ENCODE data around the gene MSRB2.

Gene MSRB2

DNA sequence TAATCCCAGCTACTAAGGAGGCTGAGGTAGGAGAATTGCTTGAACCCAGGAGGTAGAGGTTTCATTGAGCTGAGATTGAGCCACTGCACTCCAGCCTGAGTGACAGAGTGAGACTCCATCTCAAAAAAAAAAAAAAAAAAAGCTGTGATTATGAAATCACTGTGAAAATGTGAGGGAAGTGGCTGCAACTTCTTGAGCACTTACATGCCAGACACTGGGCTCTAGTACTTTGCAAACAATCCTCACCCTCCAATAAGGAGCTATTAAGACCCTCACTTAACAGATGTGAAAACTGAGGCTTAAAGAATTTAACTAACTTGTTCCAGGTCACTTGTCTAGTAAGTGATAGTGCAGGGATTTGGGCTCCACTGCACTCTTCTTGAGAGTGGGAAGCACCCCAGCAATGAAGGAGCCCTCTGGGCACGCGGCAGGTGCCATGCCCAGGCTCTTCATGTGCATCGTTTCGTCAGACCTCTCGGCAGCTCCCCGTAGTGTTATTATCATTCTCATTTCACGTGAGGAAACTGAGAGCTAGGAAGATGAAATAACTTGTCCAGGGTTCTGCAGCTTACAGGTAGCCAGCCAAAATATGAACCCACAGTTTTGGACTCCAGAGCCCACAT lies 19.0 kb downstream of the MSRB2 start:
- DNase-seq = no peak

- no peak for DNase-seq
Observed at GRCh38 chr10:23116486-23117205, 21.3 kb downstream of the MSRB2 start.

DNA sequence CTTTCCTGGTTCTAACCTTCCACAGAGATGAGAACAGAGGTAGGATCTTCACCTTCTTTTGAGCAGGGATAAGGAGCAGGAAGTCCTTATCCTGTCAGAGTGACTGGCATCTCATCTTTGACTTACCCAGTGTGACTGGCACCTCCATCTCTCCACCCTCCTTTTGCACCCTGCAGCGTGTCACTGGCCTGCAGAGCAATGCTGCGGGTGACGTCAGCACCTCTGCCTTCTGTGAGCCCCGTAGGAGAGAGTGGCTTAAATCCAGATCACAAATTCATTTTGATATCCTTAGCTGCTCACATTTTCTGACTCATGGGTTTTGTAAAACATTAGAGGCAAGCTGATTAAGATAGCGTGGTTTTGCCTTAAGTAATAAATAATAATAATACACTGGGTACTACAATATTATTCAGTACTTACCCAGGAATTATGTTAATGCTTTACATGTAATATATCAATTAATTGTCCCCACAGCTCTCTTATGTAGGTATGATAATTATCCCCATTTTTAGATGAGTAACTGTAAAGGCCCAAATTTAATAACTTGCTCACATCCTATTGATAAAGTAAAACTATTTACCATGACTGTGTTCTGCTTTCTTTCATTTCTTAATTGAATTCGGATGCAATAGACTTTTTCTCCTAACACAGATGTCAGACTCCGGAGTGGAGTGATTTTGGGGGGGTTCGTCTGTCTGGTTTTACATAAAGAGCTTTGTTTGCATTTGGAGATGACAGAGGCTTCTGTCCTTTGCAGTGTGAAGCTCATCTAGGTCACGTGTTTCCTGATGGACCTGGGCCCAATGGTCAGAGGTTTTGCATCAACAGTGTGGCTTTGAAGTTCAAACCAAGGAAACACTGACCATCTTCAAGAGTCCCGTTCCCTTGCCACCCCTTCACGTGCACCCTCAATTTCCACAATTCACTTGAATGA lies 24.9 kb downstream of the MSRB2 start:
- DNase-seq = no peak

DNA sequence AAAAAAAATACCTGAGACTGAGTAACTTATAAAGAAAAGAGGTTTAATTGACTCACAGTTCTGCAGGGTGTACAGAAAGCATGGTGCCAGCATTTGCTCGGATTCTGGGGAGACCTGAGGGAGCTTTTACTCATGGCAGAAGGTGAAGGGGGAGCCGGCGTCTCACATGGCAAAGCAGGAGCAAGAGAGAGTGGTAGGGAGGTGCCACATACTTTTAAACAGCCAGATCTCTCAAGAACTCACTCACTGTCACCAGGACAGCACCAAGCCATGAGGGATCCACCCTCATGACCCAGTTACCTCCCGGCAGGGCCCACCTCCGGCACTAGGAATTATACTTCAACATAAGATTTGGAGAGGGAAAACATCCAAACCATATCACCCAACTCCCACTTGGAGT lies 25.8 kb downstream of the MSRB2 start:
- no peak for DNase-seq

- no peak for DNase-seq
Observed at GRCh38 chr10:23136462-23136861, 41.1 kb downstream of the MSRB2 start.

GRCh38 chr10:23139677-23140076 lies 44.3 kb downstream of the MSRB2 start:
- DNase-seq = no peak

GRCh38 chr10:23141995-23142394 lies 46.6 kb downstream of the MSRB2 start:
- DNase-seq = no peak

DNA sequence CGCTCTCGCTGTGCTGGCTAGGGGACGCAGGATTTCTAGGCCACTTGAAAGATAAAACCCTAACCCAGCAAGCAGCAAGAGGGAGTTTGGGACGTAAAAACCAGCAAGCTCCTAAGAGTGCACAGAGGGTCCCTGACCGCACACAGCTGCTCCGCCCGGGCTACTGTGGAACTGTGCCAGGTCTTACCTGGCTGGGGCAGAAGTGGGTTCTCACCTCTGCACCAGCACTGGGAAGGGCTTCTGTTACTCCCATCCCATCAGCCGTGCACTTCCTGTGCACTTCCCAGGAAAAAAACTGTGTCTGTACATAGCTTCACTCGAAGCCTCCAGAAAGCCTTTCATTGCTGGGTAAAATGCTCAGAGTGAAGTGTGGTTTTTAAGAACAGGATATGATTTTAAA lies 50.9 kb downstream of the MSRB2 start:
- peak; percentile 38 for DNase-seq

GRCh38 chr10:23147035-23147434 lies 51.7 kb downstream of the MSRB2 start:
- no peak for DNase-seq

GRCh38 chr10:23148214-23148613 lies 52.8 kb downstream of the MSRB2 start:
- no peak for DNase-seq

- DNase-seq = no peak
Observed at GRCh38 chr10:23150091-23150490, 54.7 kb downstream of the MSRB2 start.

DNA sequence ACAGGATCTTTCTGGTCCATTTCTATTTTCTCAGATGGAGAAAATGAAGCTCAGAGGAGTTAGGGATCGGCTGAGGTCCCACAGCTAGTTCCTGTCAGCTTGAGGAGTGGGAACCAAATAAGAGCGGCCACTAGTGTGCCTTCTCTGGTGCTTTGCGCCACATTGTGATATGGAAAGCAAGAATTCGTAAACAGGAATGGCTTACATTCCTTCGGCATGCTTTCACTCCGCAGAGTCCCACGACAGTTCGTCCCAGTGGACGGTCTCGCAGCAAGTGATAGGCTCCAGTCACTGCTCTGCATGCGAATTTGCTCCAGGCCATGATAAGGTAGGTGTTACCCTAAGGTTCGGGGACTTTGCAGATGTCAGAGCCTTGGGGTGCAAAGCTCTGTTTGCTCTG lies 55.2 kb downstream of the MSRB2 start:
- no peak for DNase-seq

DNA sequence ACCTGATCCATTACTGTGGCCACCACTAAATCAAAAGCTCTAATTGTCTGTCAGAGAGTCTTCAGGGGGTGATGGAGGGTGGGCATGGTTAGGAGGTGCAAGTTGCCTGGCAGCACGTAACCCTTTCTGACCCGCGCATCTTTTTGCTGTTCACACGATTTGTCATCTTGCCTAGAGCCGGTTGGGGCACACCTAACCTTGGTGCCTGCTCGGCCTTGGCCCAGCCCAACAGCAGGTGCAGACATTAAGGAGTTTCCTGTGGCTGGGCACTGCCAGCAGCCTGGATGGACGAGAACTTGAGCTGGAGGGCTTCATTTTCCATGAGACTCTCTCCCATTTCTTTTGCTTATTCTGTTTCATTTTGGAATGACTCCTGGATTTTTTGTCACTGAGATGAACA lies 55.7 kb downstream of the MSRB2 start:
- DNase-seq = no peak

GRCh38 chr10:23155169-23155568 lies 59.8 kb downstream of the MSRB2 start:
- no peak for DNase-seq

DNA sequence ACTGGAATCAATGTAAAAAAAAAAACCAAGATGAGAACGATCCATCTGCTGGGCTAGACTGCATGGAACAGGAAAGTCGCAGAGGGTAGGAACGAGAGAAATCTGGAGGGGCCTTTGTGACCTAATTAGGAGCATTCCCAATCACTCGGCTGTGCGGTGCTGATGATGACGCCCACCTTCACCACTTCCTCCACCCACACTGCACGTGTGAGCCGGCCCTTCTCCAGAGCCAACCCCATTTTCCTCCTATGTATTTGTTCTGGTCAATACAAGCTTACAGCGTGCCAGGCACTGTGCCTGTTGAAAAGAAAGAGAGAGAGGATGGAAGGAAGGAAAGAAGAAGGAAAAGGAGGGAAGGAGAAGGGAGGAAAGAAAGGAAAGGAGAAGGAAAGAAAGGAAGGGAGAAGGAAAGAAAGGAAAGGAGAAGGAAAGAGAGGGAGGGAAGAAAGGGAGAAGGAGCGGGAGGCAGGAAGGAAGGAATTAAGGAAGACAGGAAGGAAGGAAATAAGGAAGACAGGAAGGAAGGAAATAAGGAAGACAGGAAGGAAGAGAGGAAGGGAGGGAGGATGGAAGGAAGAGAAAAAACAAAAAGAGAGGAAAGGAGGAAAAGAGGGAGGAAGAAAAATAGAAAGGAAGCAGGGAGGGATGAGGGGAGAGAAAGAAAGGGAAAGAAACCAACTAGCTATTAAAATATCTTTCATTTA lies 61.2 kb downstream of the MSRB2 start:
- DNase-seq = no peak

DNA sequence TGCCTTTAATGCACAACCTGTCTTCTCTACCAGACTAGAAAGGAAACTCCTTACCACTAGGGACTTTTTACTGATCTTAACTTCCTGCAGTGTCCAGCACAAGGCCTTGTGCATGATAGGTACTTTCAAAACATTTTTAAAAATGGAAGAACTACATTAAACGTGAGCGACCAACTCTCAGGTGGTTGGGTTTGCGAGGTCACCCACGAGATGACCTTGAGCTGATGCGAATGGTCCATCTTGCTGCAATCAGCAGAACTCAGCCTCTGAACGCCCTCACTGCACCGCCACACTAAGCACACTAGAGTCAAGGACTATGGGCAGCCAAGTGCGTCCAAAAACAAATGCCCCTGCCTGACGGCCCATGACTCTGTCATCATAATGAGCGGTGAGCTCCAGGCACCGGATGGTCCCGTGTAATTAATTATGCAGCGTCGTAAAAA lies 61.9 kb downstream of the MSRB2 start:
- DNase-seq = no peak

DNA sequence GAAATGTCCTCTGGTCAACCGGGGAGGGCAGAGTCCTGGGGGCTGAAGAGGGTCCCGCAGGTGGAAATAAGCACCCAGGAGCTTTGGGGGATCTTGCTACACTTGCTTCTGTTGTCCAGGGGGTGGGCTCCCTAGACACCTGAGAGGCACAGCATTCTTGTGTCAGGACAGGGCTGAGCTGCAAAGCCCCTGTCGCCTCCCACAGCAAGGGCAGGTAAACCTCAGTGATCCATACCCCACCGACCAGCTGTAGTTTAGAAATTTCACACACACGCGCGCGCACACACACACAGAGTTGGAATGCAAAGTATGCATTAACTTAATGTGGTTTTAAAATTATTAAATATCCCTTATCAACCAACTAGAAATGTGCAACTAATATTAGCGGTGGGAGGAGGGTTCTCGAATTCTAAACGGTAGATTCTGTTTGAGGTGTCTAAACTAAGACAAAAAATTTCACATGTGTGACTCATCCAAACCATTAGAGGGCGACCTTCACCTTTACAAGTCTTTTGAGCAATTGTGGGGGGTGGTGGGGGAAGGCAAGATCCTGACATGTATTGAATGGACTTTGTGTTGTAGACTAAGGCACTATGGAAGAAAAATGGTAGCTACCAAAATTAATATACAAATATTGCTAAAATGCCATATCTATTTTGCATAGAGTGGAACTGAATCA lies 62.5 kb downstream of the MSRB2 start:
- peak; percentile 54 for DNase-seq

- DNase-seq = peak; percentile 64
Observed at GRCh38 chr10:23158370-23158769, 63.0 kb downstream of the MSRB2 start.

DNA sequence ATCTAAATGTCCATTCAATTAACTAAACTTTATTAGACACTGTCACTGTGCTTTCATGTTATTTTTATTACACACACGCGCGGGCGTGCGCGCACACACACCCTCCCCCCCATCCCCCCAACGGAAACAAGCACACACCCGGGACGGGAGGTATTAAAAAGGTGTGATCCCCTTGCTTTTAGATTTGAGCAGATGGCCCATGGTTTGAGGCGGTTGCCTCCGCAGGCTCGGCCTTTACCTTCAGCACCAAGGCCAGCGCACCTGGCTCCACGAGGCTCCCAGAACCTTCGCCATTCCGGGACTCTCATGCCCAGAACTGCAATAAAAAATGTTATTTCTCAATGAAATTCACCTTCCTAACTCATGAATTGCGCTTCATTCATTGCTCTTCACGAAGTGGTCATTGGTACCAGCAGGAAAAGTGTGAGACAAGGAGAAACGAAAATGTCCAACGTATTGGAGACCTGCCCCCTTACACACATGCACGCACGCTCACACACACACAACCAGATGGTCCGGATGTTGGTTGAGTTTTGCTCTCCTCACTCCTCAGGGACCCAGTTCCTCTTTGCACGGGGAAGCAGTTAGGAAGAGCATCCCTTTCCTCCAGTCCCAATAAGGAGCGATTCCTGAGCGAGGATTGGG lies 76.0 kb downstream of the MSRB2 start:
- no peak for DNase-seq

Measured in NCI-H1105 treated with DMSO at 0.1 percent for 48 hours (cell line).